Measurements from ENCODE around the gene SPAG7.

SPAG7 gene

GRCh38 chr17:4994081-4994595 is 26.5 kb upstream of the SPAG7 start:
- no peak overlapping the region for H2BK15ac ChIP-seq (replicated peaks; ENCODE audit: low read depth)
- H4K8ac ChIP-seq (ENCODE audit: low read depth, low read length), result no peak overlapping the region
- no peak overlapping the region for H2BK120ac ChIP-seq (ENCODE audit: low read depth, low read length)
- H3K23ac ChIP-seq (ENCODE audit: low read length), result no peak overlapping the region
- no peak overlapping the region for H4K5ac ChIP-seq (ENCODE audit: low read length)
- peaks cover 3% of the 10 kb centered on the region for H3K4me1 ChIP-seq (ENCODE audit: control insufficient read depth, low read depth, low read length)
- H2AK5ac ChIP-seq (ENCODE audit: low read length), result no peak overlapping the region
- peaks cover 5% of the 10 kb centered on the region for H3K79me1 ChIP-seq (ENCODE audit: low read length)
- no peak overlapping the region for H3K56ac ChIP-seq (ENCODE audit: low read length)
- no peak overlapping the region for H3K4ac ChIP-seq (ENCODE audit: low read depth, low read length)
- DNase-seq, result no peak
- no peak overlapping the region for H2BK5ac ChIP-seq (ENCODE audit: low read length)
- H3K36me3 ChIP-seq (ENCODE audit: control insufficient read depth, insufficient read depth, low read length), result no peaks in the 10 kb centered on the region
- no peak overlapping the region for H3K4me2 ChIP-seq (ENCODE audit: low read length)
- no peaks in the 10 kb centered on the region for H3K27me3 ChIP-seq (ENCODE audit: insufficient read depth, low read length, poor library complexity)
- H3K4me3 ChIP-seq (ENCODE audit: low read length), result no peak overlapping the region
- no peak overlapping the region for H3K9ac ChIP-seq (ENCODE audit: low read length)
- peaks cover 10% of the 10 kb centered on the region for H3K79me2 ChIP-seq (ENCODE audit: control insufficient read depth, insufficient read depth, low read length)
- no peak overlapping the region for H3K27ac ChIP-seq (ENCODE audit: low read depth, low read length)
- WGBS (ENCODE audit: extremely low coverage, insufficient coverage, low lambda C conversion rate), result no CpG with 5 or more reads among the region's 6 CpGs
- no peak overlapping the region for H3K18ac ChIP-seq (ENCODE audit: low read length)

GRCh38 chr17:4987767-4988567 is 20.4 kb upstream of the SPAG7 start:
- no peak overlapping the region for H2BK15ac ChIP-seq (replicated peaks; ENCODE audit: low read depth)
- no peaks in the 10 kb centered on the region for H3K36me3 ChIP-seq (ENCODE audit: control insufficient read depth, insufficient read depth, low read length)
- peak overlapping the region; percentile 95 for H3K4me2 ChIP-seq (ENCODE audit: low read length)
- H3K56ac ChIP-seq (ENCODE audit: low read length), result peak overlapping the region; percentile 88
- peak overlapping the region; percentile 32 for H3K23ac ChIP-seq (ENCODE audit: low read length)
- no peak overlapping the region for H2BK120ac ChIP-seq (ENCODE audit: low read depth, low read length)
- H3K4me3 ChIP-seq (ENCODE audit: low read length), result peak overlapping the region; percentile 43
- no peaks in the 10 kb centered on the region for H3K79me2 ChIP-seq (ENCODE audit: control insufficient read depth, insufficient read depth, low read length)
- peak; percentile 11 for DNase-seq
- no peak overlapping the region for H3K4ac ChIP-seq (ENCODE audit: low read depth, low read length)
- no peaks in the 10 kb centered on the region for H3K79me1 ChIP-seq (ENCODE audit: low read length)
- H4K8ac ChIP-seq (ENCODE audit: low read depth, low read length), result no peak overlapping the region
- WGBS (ENCODE audit: extremely low coverage, insufficient coverage, low lambda C conversion rate), result no CpG with 5 or more reads among the region's 30 CpGs
- no peak overlapping the region for H4K5ac ChIP-seq (ENCODE audit: low read length)
- H2BK5ac ChIP-seq (ENCODE audit: low read length), result no peak overlapping the region
- H3K9ac ChIP-seq (ENCODE audit: low read length), result peak overlapping the region; percentile 79
- H3K4me1 ChIP-seq (ENCODE audit: control insufficient read depth, low read depth, low read length), result peaks cover 6% of the 10 kb centered on the region
- no peaks in the 10 kb centered on the region for H3K27me3 ChIP-seq (ENCODE audit: insufficient read depth, low read length, poor library complexity)
- peak overlapping the region; percentile 13 for H3K18ac ChIP-seq (ENCODE audit: low read length)
- H2AK5ac ChIP-seq (ENCODE audit: low read length), result no peak overlapping the region
- no peak overlapping the region for H3K27ac ChIP-seq (ENCODE audit: low read depth, low read length)

GRCh38 chr17:4986951-4987766 is 19.5 kb upstream of the SPAG7 start, which contains the start of gene CAMTA2:
TSS of gene CAMTA2 (minus strand) at chr17:4987675. CDS start at chr17:4986222, 1,453 bp downstream.
- peak within 1 kb of the TSS; percentile 32 for H3K23ac ChIP-seq (ENCODE audit: low read length)
- H3K4me3 ChIP-seq (ENCODE audit: low read length), result peak within 1 kb of the TSS; percentile 51
- no peak within 1 kb of the TSS for H2BK5ac ChIP-seq (ENCODE audit: low read length)
- H4K5ac ChIP-seq (ENCODE audit: low read length), result no peak within 1 kb of the TSS
- no peak within 1 kb of the TSS for H3K27ac ChIP-seq (ENCODE audit: low read depth, low read length)
- no peaks in the 10 kb centered on the region for H3K27me3 ChIP-seq (ENCODE audit: insufficient read depth, low read length, poor library complexity)
- no peak within 1 kb of the TSS for H2BK120ac ChIP-seq (ENCODE audit: low read depth, low read length)
- H3K79me2 ChIP-seq (ENCODE audit: control insufficient read depth, insufficient read depth, low read length), result no peaks in the 10 kb centered on the region
- no peak within 1 kb of the TSS for H3K4ac ChIP-seq (ENCODE audit: low read depth, low read length)
- H3K18ac ChIP-seq (ENCODE audit: low read length), result peak within 1 kb of the TSS; percentile 13
- peak; percentile 71 for DNase-seq
- H3K9ac ChIP-seq (ENCODE audit: low read length), result peak within 1 kb of the TSS; percentile 79
- no peak within 1 kb of the TSS for H2BK15ac ChIP-seq (replicated peaks; ENCODE audit: low read depth)
- H2AK5ac ChIP-seq (ENCODE audit: low read length), result no peak within 1 kb of the TSS
- peak within 1 kb of the TSS; percentile 88 for H3K56ac ChIP-seq (ENCODE audit: low read length)
- no CpG with 5 or more reads among the region's 78 CpGs for WGBS (ENCODE audit: extremely low coverage, insufficient coverage, low lambda C conversion rate)
- H3K36me3 ChIP-seq (ENCODE audit: control insufficient read depth, insufficient read depth, low read length), result no peaks in the 10 kb centered on the region
- H3K4me1 ChIP-seq (ENCODE audit: control insufficient read depth, low read depth, low read length), result peaks cover 6% of the 10 kb centered on the region
- no peaks in the 10 kb centered on the region for H3K79me1 ChIP-seq (ENCODE audit: low read length)
- no peak within 1 kb of the TSS for H4K8ac ChIP-seq (ENCODE audit: low read depth, low read length)
- H3K4me2 ChIP-seq (ENCODE audit: low read length), result peak within 1 kb of the TSS; percentile 95

GRCh38 chr17:4986403-4986802 is 18.8 kb upstream of the SPAG7 start:
- Histone ChIP-seq H3K79me2 (ENCODE audit: control insufficient read depth, insufficient read depth, low read length) (no peaks in the 10 kb centered on the region), H3K27me3 (ENCODE audit: insufficient read depth, low read length, poor library complexity) (no peaks in the 10 kb centered on the region), H3K79me1 (ENCODE audit: low read length) (no peaks in the 10 kb centered on the region), H3K4me3 (ENCODE audit: low read length) (no peak overlapping the region), H3K23ac (ENCODE audit: low read length) (no peak overlapping the region), H3K4me1 (ENCODE audit: control insufficient read depth, low read depth, low read length) (peaks cover 6% of the 10 kb centered on the region), H4K5ac (ENCODE audit: low read length) (no peak overlapping the region), H2BK5ac (ENCODE audit: low read length) (no peak overlapping the region), H3K18ac (ENCODE audit: low read length) (no peak overlapping the region), H2AK5ac (ENCODE audit: low read length) (no peak overlapping the region), H3K4ac (ENCODE audit: low read depth, low read length) (no peak overlapping the region), H3K4me2 (ENCODE audit: low read length) (no peak overlapping the region), H2BK15ac (replicated peaks; ENCODE audit: low read depth) (no peak overlapping the region), H3K27ac (ENCODE audit: low read depth, low read length) (no peak overlapping the region), H2BK120ac (ENCODE audit: low read depth, low read length) (no peak overlapping the region), H4K8ac (ENCODE audit: low read depth, low read length) (no peak overlapping the region), H3K9ac (ENCODE audit: low read length) (no peak overlapping the region), H3K36me3 (ENCODE audit: control insufficient read depth, insufficient read depth, low read length) (no peaks in the 10 kb centered on the region), H3K56ac (ENCODE audit: low read length) (peak overlapping the region; percentile 79)
- no CpG with 5 or more reads among the region's 5 CpGs for WGBS (ENCODE audit: extremely low coverage, insufficient coverage, low lambda C conversion rate)
- no peak for DNase-seq

- no peak overlapping the region for H3K56ac ChIP-seq (ENCODE audit: low read length)
- no peak overlapping the region for H2BK15ac ChIP-seq (replicated peaks; ENCODE audit: low read depth)
- no peak overlapping the region for H3K4me3 ChIP-seq (ENCODE audit: low read length)
- no peak overlapping the region for H3K9ac ChIP-seq (ENCODE audit: low read length)
- H3K4me2 ChIP-seq (ENCODE audit: low read length), result no peak overlapping the region
- no peaks in the 10 kb centered on the region for H3K36me3 ChIP-seq (ENCODE audit: control insufficient read depth, insufficient read depth, low read length)
- no peak overlapping the region for H3K18ac ChIP-seq (ENCODE audit: low read length)
- H4K5ac ChIP-seq (ENCODE audit: low read length), result no peak overlapping the region
- H2AK5ac ChIP-seq (ENCODE audit: low read length), result no peak overlapping the region
- no peak overlapping the region for H2BK5ac ChIP-seq (ENCODE audit: low read length)
- no peaks in the 10 kb centered on the region for H3K79me2 ChIP-seq (ENCODE audit: control insufficient read depth, insufficient read depth, low read length)
- DNase-seq, result no peak
- WGBS (ENCODE audit: extremely low coverage, insufficient coverage, low lambda C conversion rate), result no CpG with 5 or more reads among the region's 5 CpGs
- H3K27ac ChIP-seq (ENCODE audit: low read depth, low read length), result no peak overlapping the region
- no peaks in the 10 kb centered on the region for H3K79me1 ChIP-seq (ENCODE audit: low read length)
- no peaks in the 10 kb centered on the region for H3K27me3 ChIP-seq (ENCODE audit: insufficient read depth, low read length, poor library complexity)
- no peak overlapping the region for H3K4ac ChIP-seq (ENCODE audit: low read depth, low read length)
- no peak overlapping the region for H3K23ac ChIP-seq (ENCODE audit: low read length)
- no peaks in the 10 kb centered on the region for H3K4me1 ChIP-seq (ENCODE audit: control insufficient read depth, low read depth, low read length)
- no peak overlapping the region for H2BK120ac ChIP-seq (ENCODE audit: low read depth, low read length)
- no peak overlapping the region for H4K8ac ChIP-seq (ENCODE audit: low read depth, low read length)
Measured at GRCh38 chr17:4982305-4982704, 14.7 kb upstream of the SPAG7 start.
